Neural cell (in vitro differentiated cells): Measurements from ENCODE around the gene PARD6G.

Source experiments
- CTCF ChIP-seq: fragments of 450-650 bp; IDR thresholded peaks from 2 replicates; pipeline ENCODE4 v1.5.1; 2014; ENCODE audit warnings: antibody characterized with exemption, mild to moderate bottlenecking, moderate library complexity; ENCODE audit not compliant: poor library complexity, severe bottlenecking
- EP300 ChIP-seq: fragments of 450-650 bp; conservative IDR thresholded peaks from 2 replicates; pipeline ENCODE4 v1.6.1; 2014; ENCODE audit warnings: antibody characterized with exemption, mild to moderate bottlenecking, moderate library complexity; ENCODE audit not compliant: poor library complexity, severe bottlenecking
- EZH2 ChIP-seq: fragments of 200-600, 300-800 bp; shearing (Covaris generic), sonication (generic); IDR thresholded peaks from 2 replicates; pipeline ENCODE4 v1.6.1; 2014; ENCODE audit warnings: antibody characterized with exemption, low read length, borderline replicate concordance, mild to moderate bottlenecking; ENCODE audit not compliant: insufficient read depth, poor library complexity, severe bottlenecking
- MXI1 ChIP-seq: fragments of 450-650 bp; conservative IDR thresholded peaks from 2 replicates; pipeline ENCODE4 v1.6.1; 2014; ENCODE audit warnings: antibody characterized with exemption, mild to moderate bottlenecking; ENCODE audit not compliant: poor library complexity, severe bottlenecking
- POLR2AphosphoS5 ChIP-seq: IDR thresholded peaks from 2 replicates; pipeline ENCODE4 v1.6.1; 2012
- RAD21 ChIP-seq: fragments of 450-650 bp; conservative IDR thresholded peaks from 2 replicates; pipeline ENCODE4 v1.6.1; 2014; ENCODE audit warnings: antibody characterized with exemption, mild to moderate bottlenecking, moderate library complexity
- REST ChIP-seq: IDR thresholded peaks from 2 replicates; pipeline ENCODE4 v1.6.1; 2012; ENCODE audit warnings: borderline replicate concordance
- TAF1 ChIP-seq: IDR thresholded peaks from 2 replicates; pipeline ENCODE4 v1.6.1; 2012; ENCODE audit warnings: low read depth

GRCh38 chr18:80249217-80250093 is 2.1 kb upstream of the PARD6G start:
- TF ChIP-seq CTCF (no peak), POLR2AphosphoS5 (no peak), RAD21 (no peak), EZH2 (no peak), TAF1 (no peak), MXI1 (no peak), REST (no peak), EP300 (no peak)
